Stimulated activated CD8-positive, alpha-beta memory T cell treated with anti-CD3 and anti-CD28 coated beads, Interleukin-15, amount 100 ng/mL, for 24 hours (primary cell): ENCODE data around the gene F2RL3.
"Not testable (repeated sequence)": the region's sequence is repeated elsewhere in the genome, so short reads cannot be mapped to it uniquely, and the experiment has no call there.

Experiments
- DNase-seq: peaks from one replicate; pipeline ENCODE4 v3.0.0-alpha.2; 2020; ENCODE audit warnings: low read depth

The F2RL3 gene

DNA sequence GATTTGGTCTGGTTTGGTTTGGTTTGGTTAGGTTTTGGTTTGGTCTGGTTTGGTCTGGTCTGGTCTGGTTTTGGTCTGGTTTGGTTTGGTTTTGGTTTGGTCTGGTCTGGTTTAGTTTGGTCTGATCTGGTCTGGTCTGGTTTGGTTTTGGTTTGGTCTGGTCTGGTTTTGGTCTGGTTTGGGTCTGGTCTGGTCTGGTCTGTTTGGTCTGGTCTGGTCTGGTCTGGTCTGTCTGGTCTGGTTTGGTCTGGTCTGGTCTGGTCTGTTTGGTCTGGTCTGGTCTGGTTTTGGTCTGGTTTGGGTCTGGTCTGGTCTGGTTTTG is 13.9 kb upstream of the F2RL3 start:
- DNase-seq = not testable (repeated sequence)

GRCh38 chr19:16875584-16876555 is 12.9 kb upstream of the F2RL3 start:
- DNase-seq = no peak

GRCh38 chr19:16876904-16877361 is 11.9 kb upstream of the F2RL3 start:
- DNase-seq = no peak

GRCh38 chr19:16877581-16877980 is 11.2 kb upstream of the F2RL3 start:
- no peak for DNase-seq

GRCh38 chr19:16878181-16878965 is 10.4 kb upstream of the F2RL3 start:
- DNase-seq = no peak

GRCh38 chr19:16880884-16881554 is 7.8 kb upstream of the F2RL3 start:
- DNase-seq = no peak

DNA sequence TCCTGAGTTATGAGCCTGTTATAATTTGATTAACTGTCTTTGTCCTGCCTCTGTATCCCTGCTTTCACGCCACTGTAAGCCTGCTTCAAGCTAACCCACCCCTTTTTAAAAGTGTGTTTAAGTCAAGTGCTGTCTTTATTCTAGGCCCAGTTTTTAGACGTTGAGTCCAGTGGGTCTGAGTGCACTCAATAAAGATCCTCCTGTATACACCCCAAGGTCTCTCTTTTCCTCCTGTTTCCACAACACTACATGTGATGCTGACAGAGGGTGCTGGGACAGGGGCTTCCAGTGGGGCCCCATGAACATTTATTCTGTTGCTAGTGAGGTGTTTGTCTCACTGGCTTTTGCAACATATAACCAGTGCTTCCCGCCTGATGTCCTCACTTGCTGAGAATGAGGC is 6.7 kb upstream of the F2RL3 start:
- no peak for DNase-seq

- DNase-seq = no peak
Observed at GRCh38 chr19:16883522-16883921, 5.3 kb upstream of the F2RL3 start.

- no peak for DNase-seq
Observed at GRCh38 chr19:16885166-16885565, 3.6 kb upstream of the F2RL3 start.

DNA sequence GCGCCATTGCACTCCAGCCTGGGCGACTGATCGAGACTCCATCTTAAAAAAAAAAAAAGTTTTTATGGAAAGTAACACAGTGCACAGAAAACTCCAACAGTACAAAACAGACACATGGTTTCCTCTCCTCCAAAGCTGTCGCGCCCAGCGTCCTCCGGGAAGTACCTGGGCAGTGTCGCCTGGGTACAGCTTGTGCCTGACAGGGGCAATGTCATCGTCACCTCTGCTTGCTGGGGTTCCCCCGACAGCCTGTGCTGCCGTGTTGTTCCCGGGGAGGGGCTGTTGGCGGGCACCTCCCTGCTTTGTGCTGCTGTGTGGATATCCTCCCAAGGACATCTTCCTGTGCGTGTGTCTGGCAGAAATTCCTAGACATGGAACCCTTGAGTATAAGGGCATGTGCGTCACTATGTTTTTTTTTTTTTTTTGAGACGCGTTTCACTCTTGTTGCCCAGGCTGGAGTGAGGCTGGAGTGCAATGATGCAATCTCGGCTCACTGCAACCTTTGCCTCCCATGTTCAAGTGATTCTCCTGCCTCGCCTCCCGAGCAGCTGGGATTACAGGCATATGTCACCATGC is 2.4 kb upstream of the F2RL3 start:
- no peak for DNase-seq

DNA sequence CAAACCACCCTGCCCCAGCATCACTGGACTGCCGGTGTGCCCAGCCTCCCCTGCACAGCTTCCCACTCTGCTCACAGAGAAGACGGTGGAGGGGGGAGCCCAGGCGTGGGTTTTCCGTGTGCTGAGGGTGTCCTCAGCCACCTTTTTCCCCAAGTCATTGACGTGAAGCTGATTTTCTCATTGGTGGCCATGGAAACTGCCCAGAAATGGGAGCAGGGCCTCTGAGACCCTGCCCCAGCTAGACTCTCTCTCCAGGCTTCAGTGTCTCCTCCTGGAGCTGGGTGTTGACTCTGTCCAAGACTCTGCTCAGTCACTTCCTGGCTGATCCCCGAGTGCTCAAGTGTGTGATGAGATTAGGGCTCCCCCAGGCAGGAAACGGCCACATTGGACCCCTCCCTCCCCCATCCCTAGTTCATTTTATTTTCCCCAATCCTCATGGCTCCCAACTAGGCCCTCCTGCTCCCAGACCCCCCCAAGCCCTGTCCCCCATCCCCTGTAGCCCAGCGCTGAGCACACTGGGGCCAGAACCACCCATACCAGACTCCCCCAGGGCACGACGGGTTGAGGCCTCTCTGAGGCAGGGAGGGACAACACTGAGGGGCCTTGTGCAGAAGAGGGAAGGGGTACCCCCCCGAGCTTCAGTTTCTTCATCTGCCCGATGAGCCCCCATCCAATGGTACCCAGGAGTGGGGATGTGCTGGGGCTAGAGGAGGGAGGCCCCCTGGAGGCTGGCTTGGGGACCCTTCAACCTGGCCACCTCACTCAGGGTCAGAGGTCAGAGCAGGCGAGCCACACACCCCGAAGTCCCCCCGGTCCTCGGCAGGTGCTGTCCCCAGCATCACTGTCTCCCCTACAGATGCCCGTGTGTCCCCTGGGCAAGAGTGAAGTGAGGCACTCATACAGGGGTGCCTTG is 1.2 kb upstream of the F2RL3 start:
- DNase-seq = no peak

DNA sequence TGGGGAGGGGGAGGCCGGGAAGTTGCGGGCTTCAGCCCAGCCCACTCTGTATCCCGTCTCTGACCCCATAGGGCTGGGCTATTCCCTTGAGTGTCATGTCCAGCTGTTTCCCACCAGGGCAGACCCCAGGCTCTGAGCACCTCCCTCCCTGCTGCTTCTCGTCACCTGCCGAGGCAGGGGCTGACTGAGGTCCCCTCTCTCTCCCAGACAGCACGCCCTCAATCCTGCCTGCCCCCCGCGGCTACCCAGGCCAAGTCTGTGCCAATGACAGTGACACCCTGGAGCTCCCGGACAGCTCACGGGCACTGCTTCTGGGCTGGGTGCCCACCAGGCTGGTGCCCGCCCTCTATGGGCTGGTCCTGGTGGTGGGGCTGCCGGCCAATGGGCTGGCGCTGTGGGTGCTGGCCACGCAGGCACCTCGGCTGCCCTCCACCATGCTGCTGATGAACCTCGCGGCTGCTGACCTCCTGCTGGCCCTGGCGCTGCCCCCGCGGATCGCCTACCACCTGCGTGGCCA is 625 bp downstream of the F2RL3 start:
- DNase-seq = no peak

GRCh38 chr19:16889883-16890460 is 1.2 kb downstream of the F2RL3 start:
- DNase-seq = no peak

- DNase-seq = no peak
Observed at GRCh38 chr19:16890461-16891184, 1.8 kb downstream of the F2RL3 start.

DNA sequence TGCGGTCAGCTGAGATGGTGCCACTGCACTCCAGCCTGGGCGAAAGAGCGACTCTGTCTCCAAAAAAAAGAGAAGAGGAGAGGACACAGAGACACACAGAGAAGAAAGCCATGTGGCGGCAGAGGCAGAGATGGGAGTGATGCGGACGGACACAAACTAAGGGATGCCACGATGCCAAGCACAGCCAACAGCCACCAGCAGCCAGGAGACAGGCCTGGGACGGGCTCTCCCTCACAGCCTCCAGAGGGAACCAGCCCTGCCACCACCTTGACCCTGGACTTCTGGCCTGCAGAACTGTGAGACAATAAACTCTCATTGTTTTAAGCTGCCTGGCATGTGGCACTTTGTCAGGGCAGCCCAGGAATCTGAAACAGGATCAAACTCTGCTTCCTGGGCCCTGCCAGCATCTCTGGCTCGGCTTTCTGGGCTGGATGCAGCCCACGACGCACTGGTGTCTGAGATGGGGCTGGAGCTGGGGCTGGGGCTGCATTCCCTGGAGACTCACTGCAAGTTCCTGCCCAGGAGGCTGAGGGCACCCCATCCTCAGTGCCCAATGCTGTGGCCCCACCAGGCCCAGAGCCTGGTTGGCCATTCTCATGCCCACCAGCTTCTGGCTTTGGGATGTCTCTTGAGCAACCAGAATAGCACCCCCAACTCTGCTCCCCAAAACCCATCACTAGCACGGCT is 3.0 kb downstream of the F2RL3 start:
- no peak for DNase-seq

DNA sequence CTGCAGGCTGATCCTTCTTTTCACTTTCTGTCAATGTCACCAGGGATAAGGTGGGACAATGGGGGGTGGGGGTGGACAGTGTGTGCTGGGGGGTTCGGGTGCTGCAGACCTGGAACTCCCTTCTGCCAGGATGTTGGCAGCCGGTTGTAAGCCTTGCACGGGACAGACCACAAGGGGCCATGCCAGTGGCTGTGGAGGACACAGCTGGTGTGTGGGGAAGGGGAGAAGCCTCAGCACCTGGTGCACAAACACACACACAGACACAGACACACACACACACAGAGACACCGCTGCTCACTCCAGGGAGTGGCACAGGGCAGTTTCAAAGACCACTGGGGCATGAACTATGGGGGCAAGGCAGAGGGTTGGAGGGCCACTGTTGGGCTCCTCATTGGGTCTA is 3.6 kb downstream of the F2RL3 start:
- no peak for DNase-seq

DNA sequence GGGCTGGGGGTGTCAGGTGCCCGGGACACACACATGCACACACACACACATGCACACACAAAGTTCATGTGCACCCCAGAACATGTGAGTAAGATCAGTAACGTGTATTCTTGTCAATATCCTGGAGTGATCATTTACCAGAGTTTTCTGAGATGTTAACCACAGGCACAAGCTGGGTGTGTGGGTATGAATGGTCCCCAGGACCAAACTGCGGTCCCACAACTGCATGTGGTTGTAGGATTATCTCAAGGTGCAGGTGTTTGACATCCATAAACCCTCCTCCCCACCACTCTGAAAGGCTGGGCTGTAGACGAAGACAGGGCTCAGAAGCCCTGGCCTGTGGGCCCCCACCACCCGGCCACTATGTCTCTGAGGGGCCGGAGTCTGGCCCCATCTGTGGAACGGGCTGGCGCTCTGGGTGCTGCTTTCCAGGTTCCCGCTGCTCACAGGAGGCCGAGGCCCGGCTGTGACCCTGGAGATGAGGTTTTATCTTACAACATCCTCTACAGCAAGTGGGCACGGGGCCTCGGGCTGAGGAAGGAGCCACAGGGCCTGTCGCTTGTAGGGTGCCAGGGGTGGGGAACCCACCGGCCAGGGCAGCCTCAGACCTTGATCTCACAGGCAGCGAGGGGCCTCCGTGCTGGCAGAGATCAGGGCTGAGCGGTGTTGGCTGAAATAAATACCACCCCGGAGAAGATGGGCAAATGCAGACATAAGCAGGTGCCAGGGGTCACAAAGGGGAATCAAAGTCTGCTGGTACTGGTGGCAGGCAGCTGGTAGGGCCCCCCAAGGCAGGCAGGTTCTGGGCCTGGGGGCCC is 4.3 kb downstream of the F2RL3 start:
- no peak for DNase-seq

- DNase-seq = no peak
Observed at GRCh38 chr19:16893686-16893989, 4.8 kb downstream of the F2RL3 start.

DNA sequence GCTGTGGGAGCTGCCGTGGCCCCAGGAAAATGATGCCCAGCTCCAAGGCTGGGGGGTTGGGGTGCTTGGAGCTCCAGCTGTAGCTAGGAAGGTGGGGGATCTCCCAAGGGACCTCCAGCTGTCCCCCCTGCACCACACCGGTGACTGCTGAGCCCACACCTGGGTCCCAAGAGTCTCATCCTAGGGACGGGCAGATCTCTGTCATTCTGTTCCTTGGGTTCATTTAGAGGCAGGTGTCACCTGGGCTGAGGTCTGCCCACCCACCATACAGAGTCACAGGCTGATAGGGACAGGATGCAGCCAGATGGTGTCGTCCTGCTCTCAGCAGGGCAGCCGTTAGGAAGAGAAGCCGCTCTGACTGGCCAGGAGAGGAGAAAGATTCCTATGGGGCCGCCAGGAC is 5.3 kb downstream of the F2RL3 start:
- DNase-seq = no peak
